ENCODE results near the gene CEACAM3.

DNA sequence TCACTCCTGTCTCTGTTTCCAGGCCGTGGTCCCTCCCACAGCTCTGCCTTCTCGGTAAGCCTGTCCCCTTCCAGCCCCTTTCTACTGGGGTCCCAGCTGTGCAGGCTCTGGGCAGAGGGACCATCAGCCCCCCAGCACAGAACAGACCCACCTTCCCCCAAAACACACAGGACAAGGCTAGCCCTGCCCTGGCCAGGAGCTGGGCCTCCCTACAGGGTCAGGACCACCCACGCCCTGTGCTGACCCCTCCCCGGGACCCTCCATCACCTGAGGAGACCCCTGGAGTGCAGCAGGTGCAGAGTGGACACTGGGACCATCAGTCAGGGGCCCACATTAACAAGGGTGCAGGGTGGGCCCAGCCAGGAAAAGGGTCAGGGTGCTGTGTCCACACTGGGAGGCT is 13.9 kb downstream of the CEACAM3 start:
- TF ChIP-seq POLR2A (IDR thresholded peaks at IDR 0.05; ENCODE audit: control extremely low read depth in 1 of 2, low read depth in 2 of 2, low read length in 2 of 2) (no peak), CHD1 (IDR thresholded peaks at IDR 0.05; ENCODE audit: low read depth, low read length) (no peak), GABPA (IDR thresholded peaks at IDR 0.05; ENCODE audit: borderline replicate concordance, insufficient read depth, low read length) (no peak)
- TF ChIP-seq, protein P1, sequence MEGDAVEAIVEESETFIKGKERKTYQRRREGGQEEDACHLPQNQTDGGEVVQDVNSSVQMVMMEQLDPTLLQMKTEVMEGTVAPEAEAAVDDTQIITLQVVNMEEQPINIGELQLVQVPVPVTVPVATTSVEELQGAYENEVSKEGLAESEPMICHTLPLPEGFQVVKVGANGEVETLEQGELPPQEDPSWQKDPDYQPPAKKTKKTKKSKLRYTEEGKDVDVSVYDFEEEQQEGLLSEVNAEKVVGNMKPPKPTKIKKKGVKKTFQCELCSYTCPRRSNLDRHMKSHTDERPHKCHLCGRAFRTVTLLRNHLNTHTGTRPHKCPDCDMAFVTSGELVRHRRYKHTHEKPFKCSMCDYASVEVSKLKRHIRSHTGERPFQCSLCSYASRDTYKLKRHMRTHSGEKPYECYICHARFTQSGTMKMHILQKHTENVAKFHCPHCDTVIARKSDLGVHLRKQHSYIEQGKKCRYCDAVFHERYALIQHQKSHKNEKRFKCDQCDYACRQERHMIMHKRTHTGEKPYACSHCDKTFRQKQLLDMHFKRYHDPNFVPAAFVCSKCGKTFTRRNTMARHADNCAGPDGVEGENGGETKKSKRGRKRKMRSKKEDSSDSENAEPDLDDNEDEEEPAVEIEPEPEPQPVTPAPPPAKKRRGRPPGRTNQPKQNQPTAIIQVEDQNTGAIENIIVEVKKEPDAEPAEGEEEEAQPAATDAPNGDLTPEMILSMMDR (IDR thresholded peaks at IDR 0.05; ENCODE audit: control extremely low read depth in 1 of 3, insufficient read depth in 1 of 3, low read depth in 1 of 3, low read length in 3 of 3), result no peak

All from H1 (cell line).